ENCODE results near the gene SLC6A2.
"Not testable (repeated sequence)": the region's sequence is repeated elsewhere in the genome, so short reads cannot be mapped to it uniquely, and the experiment has no call there.

The SLC6A2 gene

GRCh38 chr16:55713103-55713502 is 57.3 kb downstream of the SLC6A2 start:
- DNase-seq (ENCODE audit: low spot score), result no peak

- no peak for DNase-seq (ENCODE audit: low spot score)
Observed at GRCh38 chr16:55717326-55717725, 61.5 kb downstream of the SLC6A2 start.

GRCh38 chr16:55725055-55725777 is 69.4 kb downstream of the SLC6A2 start:
- DNase-seq (ENCODE audit: low spot score), result no peak

GRCh38 chr16:55728797-55729196 is 73.0 kb downstream of the SLC6A2 start:
- DNase-seq (ENCODE audit: low spot score), result no peak

- DNase-seq (ENCODE audit: low spot score), result no peak
Observed at GRCh38 chr16:55730115-55730514, 74.3 kb downstream of the SLC6A2 start.

- no peak for DNase-seq (ENCODE audit: low spot score)
Observed at GRCh38 chr16:55732496-55732895, 76.7 kb downstream of the SLC6A2 start.

- no peak for DNase-seq (ENCODE audit: low spot score)
Observed at GRCh38 chr16:55734665-55735064, 78.9 kb downstream of the SLC6A2 start.

GRCh38 chr16:55735120-55735781 is 79.5 kb downstream of the SLC6A2 start:
- DNase-seq (ENCODE audit: low spot score), result no peak

GRCh38 chr16:55736671-55737070 is 80.9 kb downstream of the SLC6A2 start:
- DNase-seq (ENCODE audit: low spot score), result no peak

- DNase-seq (ENCODE audit: low spot score), result no peak
Observed at GRCh38 chr16:55737318-55737717, 81.5 kb downstream of the SLC6A2 start.

GRCh38 chr16:55737966-55738365 is 82.2 kb downstream of the SLC6A2 start:
- no peak for DNase-seq (ENCODE audit: low spot score)

- DNase-seq (ENCODE audit: low spot score), result no peak
Observed at GRCh38 chr16:55746081-55746480, 90.3 kb downstream of the SLC6A2 start.

GRCh38 chr16:55747785-55748184 is 92.0 kb downstream of the SLC6A2 start:
- DNase-seq (ENCODE audit: low spot score), result no peak

GRCh38 chr16:55752465-55753144 is 96.8 kb downstream of the SLC6A2 start:
- not testable (repeated sequence) for DNase-seq (ENCODE audit: low spot score)

- DNase-seq (ENCODE audit: low spot score), result peak; percentile 0
Observed at GRCh38 chr16:55753145-55753631, 97.4 kb downstream of the SLC6A2 start.
